ENCODE measurements around the gene STX1A.
"Not testable (repeated sequence)": the region's sequence is repeated elsewhere in the genome, so short reads cannot be mapped to it uniquely, and the experiment has no call there.

The STX1A gene

DNA sequence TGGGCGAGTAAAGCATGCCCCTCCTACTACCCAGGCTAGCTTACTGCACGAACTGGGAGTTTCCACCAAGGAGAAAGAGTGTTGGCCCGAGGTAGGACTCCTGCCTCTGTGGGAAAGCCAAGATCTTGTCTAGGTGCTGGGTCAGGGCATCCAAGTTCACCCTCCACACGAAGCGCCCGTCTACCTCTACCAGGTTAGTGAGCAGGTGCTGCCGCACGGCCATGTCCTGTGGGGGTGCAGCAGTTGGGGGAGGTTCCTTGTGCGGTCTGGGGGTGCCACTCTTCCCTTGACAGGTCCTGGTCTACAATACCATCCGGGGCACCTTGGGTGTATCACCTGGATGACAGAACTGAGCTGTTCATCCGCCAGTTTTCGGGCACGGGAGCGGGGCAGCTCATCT is 17.4 kb upstream of the STX1A start:
- in situ Hi-C loops (cut with HindIII; ENCODE audit: low sequenced_read_pairs): no loop called here

DNA sequence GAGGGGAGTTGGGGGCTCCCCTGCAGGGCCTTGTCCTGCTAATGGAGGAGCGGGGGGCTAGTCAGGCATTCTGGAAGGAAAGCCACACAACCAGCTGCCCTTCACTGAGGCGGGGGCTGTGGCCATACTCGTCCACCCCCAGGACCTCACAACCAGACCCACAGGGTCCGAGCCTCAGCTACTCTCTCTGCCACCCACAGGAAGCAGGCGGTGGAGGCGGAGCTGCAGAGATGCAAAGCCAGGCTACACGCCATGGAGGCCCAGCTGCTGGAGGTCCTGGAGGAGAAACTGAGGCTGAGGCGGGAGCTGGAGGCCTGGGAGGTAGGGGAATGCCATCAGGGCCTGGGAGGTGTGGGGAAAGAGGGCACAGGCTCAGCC is 16.0 kb upstream of the STX1A start:
- in situ Hi-C loops (cut with HindIII; ENCODE audit: low sequenced_read_pairs): no loop called here

DNA sequence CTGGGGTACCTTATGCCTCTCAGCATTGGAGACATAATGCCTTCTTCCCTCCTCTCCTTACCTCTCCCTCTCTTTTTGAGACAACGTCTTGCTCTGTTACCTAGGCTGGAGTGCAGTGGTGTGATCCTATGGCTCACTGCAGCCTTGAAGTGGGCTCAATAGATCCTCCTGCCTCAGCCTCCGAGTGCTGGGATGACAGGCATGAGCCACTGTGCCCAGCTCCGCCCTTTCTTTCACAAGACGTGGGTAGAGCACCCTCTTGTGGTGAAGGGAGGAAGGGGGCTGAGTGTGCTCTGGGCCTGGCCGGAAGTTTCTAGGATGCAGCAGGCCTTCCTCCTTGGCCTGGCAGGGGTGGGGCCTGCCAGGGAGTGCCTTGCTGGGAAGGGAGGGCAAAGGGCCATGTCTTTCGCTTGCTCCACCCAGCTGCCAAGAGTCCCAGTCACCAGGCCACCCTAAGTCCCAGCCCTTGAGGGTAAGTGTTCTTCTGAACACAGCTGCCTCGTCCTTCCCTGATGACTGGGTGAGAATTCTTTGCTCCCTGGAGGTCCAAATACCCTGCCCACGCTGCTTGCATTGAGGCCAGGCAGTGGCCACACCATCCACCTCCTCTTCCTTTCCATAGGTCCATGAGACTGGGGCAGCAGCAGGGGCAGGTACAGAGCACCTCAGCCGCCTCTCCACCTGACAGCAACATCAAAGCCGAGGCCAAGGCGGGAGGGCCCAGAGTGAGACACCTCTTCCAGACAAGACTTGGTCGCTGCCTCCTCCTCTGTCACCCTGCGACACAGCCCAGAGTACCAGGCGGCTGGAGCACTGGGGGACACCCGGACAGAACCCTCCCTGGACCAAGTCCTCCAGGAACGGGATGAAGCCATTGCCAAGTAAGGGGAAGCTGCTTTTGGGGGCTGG is 15.4 kb upstream of the STX1A start:
- in situ Hi-C loops (cut with HindIII; ENCODE audit: low sequenced_read_pairs): no loop called here

DNA sequence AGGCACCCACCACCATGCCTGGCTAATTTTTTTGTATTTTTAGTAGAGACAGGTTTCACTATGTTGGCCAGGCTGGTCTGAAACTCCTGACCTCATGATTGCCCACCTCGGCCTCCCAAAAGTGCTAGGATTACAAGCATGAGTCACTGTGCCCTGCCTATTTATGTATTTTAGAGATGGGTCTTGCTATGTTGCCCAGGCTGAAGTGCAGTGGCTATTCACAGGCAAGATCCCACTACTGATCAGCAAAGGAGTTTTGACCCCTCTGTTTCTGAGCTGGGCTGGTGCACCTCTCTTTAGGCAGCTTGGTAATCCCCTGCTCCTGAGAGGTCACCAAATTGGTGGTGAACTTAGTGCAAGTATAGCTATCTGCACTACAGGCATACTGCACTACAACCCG is 12.9 kb upstream of the STX1A start:
- in situ Hi-C loops (cut with HindIII; ENCODE audit: low sequenced_read_pairs): no loop called here

DNA sequence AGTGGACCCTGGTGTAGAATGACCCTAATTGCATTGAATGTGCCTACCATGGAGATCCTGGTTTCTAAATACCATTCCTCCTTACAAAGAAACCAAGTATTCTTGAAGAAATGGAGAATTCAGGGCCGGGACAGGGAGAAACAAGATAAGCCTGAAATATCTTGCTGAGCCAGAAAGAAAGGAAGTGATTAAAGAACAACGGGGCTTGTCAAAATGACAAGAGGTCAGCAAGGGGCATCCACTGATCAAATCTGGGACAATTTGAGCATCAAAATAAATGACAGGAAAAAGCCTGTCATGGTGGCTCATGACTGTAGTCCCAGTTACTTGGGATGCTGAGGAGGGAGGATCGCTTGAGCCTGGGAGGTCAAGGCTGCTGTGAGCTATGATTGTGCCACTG is 11.0 kb upstream of the STX1A start:
- in situ Hi-C loops (cut with HindIII; ENCODE audit: low sequenced_read_pairs): no loop called here

DNA sequence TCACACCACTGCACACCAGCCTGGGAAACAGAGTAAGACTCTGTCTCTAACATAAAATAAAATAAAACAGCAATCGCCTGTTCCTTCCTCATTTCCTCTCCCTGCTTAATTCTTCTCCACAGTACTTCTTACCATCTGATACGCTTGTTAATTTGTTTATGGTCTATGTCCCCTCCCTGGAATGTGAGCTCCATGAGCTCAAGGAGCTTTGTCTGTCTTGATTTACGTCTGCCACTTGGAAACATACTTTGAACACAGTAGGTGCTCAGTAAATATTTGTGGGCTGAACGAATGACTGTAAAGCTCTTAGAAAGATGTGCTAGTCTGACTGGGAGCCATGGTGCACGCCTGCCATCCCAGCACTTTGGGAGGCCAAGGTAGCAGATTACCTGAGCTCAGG is 9.1 kb upstream of the STX1A start:
- in situ Hi-C loops (cut with HindIII; ENCODE audit: low sequenced_read_pairs): loop anchor here (5.0 kb wide), 1 partner anchor 126 kb away; no protein-coding TSS in a partner anchor

DNA sequence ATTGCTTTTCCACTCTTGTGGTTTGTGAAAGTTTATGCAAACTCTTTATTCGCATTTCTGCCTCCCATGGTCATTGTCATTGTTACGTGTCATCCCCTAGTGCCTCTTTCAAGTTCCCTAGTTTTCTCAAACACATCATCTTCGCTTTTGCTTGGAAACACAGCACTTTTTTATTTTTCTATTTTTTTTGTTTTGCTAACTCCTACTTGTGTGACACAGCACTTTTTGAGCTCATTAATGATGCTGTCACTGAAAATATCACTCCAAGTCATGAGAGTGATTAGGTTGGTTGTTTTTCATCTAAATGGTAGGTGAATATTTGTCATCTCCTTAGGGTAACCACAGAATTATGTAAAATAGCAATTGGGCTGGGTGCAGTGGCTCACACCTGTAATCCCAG is 8.5 kb upstream of the STX1A start:
- in situ Hi-C loops (cut with HindIII; ENCODE audit: low sequenced_read_pairs): loop anchor here (5.0 kb wide), 1 partner anchor 126 kb away; no protein-coding TSS in a partner anchor

DNA sequence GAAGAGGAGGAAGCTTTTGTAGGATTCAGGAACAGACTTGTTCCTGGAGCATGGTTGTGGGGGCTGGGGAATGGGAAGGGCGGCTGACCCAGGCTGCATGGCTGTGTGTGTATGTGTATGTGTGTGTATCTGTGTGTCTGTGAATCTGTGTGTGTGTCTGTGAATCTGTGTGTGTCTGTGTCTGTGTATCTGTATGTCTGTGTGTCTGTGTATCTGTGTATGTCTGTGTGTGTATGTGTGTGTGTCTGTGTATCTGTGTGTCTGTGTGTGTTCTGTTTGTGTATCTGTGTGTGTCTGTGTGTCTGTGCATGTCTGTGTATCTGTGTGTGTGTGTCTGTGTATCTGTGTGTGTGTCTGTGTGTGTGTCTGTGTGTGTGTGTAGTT is 6.6 kb upstream of the STX1A start:
- in situ Hi-C loops (cut with HindIII; ENCODE audit: low sequenced_read_pairs): loop anchor here (5.0 kb wide), 1 partner anchor 124 kb away; no protein-coding TSS in a partner anchor

DNA sequence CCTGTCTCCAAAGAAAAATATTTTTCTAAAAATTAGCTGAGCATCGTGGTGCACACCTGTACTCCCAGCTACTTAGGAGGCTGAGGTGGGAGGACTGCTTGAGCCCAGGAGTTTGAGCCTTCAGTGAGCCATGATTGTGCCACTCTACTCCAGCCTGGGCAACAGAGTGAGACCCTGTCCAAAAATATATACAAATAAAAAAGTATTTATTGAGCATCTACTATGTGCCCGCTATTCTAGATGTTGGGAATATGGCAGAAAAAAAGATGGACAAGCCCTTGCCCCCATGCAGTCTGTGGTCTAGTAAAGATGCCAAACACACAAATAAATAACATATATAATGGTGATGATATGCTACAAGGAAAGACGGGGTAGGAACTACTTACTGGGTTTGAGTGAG is 4.3 kb upstream of the STX1A start:
- in situ Hi-C loops (cut with HindIII; ENCODE audit: low sequenced_read_pairs): no loop called here

DNA sequence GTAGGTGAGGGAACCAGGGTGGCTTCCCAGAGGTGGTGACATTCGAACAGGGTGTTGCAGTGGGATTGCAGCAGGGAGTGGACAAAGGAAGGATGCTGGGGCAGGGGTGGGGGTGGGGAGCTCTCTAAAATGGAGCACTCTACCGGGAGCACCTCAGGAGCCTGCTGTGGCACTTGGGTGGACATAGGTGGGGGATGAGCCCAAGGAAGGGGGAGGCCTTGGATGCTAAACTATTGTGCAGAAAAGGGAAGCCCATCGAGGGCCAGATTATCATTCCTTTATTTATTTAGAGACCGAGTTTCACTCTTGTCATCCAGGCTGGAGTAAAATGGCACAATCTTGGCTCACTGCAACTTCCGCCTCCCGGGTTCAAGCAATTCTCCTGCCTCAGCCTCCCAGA is 3.3 kb upstream of the STX1A start:
- in situ Hi-C loops (cut with HindIII; ENCODE audit: low sequenced_read_pairs): no loop called here

DNA sequence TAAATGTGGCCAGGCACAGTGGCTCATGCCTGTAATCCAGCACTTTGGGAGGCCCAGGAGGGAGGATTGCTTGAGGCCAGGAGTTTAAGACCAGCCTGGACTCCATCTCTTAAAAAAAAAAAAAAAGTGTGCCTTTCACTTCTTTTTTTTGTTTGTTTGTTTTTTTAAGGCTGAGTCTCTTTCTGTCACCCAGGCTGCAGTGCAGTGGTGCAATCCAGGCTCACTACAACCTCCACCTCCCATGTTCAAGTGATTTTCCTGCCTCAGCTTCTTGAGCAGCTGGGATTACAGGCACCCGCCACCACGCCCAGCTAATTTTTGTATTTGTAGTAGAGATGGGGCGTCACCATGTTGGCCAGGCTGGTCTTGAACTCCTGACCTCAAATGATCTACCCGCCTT is 2.7 kb upstream of the STX1A start:
- in situ Hi-C loops (cut with HindIII; ENCODE audit: low sequenced_read_pairs): not testable (repeated sequence)

DNA sequence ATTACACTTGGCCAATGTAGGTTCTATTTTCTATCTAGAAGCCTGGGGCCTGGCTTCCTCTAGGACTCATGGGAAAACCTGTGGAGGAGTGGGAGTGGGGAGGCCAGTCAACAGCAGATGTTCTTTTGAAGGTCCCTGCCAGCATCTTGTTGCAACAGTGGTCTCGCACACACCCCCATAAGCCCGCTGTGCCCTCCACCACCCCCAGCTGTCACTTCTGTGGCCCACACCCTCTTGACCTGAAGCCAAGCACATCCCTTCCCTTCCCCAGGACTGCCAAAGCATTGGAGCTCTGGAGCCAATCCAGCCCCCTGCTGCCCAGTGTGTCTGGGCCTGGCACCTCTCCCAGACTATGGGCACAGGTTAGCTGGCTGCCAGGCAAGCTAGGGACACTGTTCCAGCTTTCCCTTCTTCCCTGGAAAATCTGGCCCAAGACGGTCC is 1.9 kb upstream of the STX1A start:
- in situ Hi-C loops (cut with HindIII; ENCODE audit: low sequenced_read_pairs): no loop called here

DNA sequence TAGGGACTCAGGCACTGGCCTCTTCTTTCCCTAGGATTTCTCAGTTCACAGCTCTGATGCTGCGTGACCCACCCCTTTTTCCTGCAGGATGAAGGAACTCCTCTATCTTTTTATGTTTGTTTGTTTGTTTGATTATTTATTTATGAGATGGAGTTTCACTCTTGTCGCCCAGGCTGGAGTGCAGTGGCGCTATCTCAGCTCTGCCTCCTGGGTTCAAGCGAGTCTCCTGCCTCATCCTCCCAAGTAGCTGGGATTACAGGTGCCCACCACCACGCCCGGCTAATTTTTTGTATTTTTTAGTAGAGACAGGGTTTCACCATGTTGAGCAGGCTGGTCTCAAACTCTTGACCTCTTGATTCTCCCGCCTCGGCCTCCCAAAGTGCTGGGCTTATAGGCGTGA is 974 bp upstream of the STX1A start:
- in situ Hi-C loops (cut with HindIII; ENCODE audit: low sequenced_read_pairs): not testable (repeated sequence)

DNA sequence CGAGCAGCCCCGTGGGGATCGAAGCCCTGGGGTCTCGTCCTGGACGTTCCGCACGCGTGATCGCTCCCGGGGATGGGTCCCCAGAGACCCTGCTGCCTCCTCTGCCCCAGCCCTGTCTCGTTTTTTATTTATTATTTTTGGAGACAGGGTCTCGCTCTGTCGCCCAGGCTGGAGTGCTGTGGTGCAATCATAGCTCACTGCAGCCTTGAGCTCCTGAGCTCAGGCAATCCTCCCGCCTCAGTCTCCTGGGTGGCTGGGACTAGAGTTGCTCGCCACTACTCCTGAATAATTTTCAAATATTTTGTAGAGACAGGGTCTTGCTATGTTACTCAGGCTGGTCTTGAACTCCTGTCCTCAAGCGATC is 319 bp upstream of the STX1A start:
- in situ Hi-C loops (cut with HindIII; ENCODE audit: low sequenced_read_pairs): no loop called here

DNA sequence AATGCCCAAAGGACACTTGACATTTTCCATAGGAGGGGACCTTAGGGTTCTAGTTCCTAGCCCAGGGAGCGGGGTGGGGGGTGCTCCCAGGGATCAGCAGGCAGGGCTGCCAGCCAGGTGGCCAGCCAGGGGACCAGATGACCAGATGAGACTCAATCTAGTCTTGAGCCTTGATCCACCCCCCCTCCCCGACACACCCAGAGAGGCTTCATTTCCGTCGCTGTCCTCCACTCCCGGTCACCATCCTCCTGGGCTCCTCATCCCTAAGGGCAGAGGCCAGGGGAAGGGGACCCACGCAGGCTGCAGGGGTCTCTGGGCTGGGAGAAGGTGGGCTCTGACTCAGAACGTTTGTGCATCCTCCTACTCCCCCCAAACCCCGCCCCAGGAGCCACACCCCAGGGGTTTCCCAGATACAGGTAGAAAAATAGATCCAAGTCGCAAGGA is 1.0 kb downstream of the STX1A start:
- in situ Hi-C loops (cut with HindIII; ENCODE audit: low sequenced_read_pairs): no loop called here

DNA sequence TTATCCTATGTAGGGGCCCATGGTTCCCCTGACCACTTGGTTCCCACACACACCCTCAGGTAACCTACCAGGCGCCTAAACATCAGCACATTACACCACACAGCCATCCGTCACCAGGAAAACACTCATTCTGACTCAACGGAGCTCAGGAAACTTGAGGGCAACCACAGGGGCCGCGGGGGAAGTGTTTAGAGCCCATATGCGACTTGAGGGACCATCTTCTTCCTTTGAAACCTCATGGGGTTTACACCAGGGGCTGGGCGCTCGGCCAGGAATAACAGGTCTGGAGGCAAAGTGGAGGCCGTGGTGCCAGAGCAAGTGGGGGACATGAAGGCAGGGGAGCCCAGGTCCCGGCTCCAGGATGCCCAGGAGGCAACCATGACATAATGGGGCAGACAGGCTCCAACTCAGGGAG is 1.5 kb downstream of the STX1A start:
- in situ Hi-C loops (cut with HindIII; ENCODE audit: low sequenced_read_pairs): no loop called here

DNA sequence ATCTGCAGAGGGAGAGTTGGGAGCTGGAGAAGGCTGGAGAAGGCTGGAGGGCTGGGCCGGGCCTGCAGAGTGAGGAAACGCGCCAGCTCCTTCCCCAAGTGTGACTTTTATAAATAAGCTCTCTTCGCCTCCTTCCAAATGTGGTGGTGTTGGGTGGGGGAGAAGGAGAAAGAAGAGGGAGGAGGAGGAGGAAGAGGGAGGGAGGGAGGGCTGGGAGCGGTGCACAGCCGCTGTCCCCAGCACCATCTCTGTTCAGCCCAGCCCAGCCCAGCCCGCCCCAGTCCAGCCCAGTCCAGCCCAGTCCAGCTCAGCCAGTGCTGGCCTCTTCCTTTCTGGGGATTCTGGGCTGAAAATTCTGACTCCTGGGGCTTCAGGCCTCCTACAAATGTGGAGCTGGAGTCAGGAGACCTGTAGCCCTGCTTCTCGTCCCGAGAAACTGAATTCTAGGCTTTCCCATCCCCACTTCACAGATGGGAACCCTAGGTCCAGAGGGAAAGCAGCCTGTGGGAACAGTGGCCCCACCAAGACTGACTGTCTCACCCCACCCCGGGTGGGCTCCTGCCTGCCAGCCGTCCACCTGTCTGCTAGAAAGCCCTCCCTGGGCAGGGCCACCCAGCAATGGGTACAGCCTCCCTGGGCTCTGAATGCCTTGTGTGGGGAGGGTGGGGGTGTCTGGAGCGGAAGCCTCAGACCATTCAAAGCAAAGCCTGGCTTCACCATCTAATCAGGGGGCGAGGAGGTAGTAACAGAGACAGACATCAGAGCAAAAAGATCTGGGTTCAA is 2.3 kb downstream of the STX1A start:
- in situ Hi-C loops (cut with HindIII; ENCODE audit: low sequenced_read_pairs): no loop called here

DNA sequence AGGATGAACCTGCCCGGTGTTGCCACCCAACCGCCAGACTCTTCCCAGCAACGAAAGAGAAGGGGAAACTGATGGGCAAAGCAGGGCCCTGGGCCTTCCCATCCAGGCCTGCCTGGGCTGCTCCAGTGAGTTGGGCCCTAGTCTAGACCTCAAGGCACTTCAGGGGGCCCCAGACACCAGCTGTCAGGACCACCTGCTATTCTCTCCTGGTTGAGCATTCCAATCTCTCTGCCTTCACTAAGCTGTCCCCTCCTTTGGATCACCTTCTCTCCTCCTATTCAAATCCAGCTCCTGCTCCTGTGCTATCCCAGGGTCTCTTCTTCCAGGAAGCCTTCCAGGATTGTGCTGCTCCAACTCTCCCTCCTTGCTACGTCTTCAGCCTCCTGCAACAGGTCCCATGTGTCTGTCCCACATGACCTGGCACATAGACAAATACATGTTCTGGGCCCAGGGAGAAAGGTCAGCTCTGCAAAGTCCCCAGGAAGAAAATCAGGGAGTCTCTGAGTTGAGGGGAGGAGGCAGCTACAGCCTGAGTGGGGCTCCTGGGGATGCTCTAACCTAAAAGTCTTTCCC is 3.1 kb downstream of the STX1A start:
- in situ Hi-C loops (cut with HindIII; ENCODE audit: low sequenced_read_pairs): no loop called here

DNA sequence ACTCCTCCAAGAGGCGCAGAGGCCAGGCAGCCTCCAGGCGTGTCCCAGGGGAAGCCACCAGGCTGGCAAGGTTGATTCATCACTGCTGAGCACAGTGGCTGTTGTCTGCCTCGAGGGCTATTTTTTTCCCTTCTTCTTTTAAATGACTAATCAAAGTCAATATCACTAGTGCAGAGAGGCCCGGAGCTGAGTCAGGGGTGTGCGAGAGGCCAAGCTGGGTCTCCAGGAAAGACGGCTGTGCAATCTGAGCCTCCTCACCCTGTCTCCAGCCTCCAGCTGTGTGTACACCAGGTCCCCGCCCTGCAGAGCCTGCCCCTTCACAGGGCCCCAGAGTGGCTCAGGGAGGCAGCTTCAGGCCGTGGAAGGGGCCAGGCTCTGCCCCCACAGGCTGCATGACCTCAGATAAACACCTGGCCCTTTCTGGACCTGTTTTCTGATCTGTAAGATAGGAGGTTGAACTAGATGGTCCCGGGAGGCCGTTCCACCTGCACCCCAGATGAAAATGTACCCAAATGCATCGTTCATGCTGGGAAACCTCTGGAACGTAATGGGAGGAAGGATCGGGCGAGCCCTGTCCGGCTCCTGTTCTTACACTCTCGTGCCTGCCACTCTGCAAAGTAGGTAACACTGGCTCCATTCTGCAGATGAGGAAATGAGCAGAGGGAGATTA is 3.7 kb downstream of the STX1A start:
- in situ Hi-C loops (cut with HindIII; ENCODE audit: low sequenced_read_pairs): no loop called here

DNA sequence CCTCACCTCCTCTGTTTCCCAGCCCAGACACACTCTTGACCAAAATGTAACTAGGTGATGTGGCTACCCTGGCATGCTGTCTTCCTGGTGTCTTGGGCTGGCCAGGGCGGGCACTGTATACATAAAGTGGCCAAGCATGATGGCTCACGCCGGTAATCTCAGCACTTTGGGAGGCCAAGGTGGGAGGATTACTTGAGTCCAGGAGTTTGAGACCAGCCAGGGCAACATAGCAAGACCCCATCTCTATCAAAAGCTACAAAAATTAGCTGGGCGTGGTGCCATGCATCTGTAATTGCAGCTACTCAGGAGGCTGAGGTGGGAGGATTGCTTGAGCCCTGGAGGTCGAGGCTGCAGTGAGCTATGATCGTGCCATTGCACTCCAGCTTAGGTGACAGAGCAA is 6.2 kb downstream of the STX1A start:
- in situ Hi-C loops (cut with HindIII; ENCODE audit: low sequenced_read_pairs): not testable (repeated sequence)

DNA sequence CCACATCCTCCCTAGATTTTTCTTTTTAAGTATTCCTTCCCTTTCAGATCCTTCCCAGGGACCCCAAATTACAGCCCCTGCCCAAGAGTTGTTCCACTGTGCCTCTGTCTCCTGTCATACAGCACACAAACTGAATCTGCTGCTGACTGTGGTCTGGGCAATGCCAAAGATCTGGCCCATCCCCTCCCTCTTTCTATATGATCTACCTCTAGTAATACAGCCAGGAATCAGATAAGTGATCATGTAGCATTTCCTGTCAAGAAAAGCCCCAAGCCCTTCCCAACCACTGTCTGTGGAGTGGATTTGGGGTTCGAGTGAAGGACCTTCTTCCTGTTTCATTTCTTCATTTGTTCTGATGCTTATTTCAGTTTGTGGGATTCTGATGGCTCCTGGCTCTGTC is 6.7 kb downstream of the STX1A start:
- in situ Hi-C loops (cut with HindIII; ENCODE audit: low sequenced_read_pairs): no loop called here

All from endothelial cell of hepatic sinusoid (primary cell).